ENCODE results near the gene FRAT2. TPM values are rescaled to one million over a fixed set of nuclear protein-coding genes. Genes with fewer than 3 reads are reported as not detected.

The FRAT2 gene
- total RNA-seq, 4 donors from 2014 or later: 19.0 to 31.7 (median 24.0) TPM

- Histone ChIP-seq H3K27ac (no peak overlapping the region), H3K4me3 (peak overlapping the region in 1 of 4 donors; percentile 77), H3K9me3 (no peaks in the 10 kb centered on the region), H3K27me3 (no peaks in the 10 kb centered on the region), H3K36me3 (no peaks in the 10 kb centered on the region), H3K4me1 (peaks cover 0 to 28% (median 12%) of the 10 kb centered on the region in 4 donors)
- TF ChIP-seq POLR2A (IDR thresholded peaks at IDR 0.05) (no peak), CTCF (IDR thresholded peaks at IDR 0.05) (no peak)
- DNase-seq: no peak
Observed at GRCh38 chr10:97321804-97322190, 12.7 kb downstream of the FRAT2 start.

- peak overlapping the region; percentile 77 to 88 (median 83) for H3K4me3 ChIP-seq
- peaks cover 0 to 28% (median 12%) of the 10 kb centered on the region in 4 donors for H3K4me1 ChIP-seq
Observed at GRCh38 chr10:97321032-97321803, 13.3 kb downstream of the FRAT2 start.

GRCh38 chr10:97320480-97321031, 14.0 kb downstream of the FRAT2 start:
- TF ChIP-seq POLR2A (IDR thresholded peaks at IDR 0.05): no peak
- no peak for TF ChIP-seq CTCF (IDR thresholded peaks at IDR 0.05)
- Histone ChIP-seq H3K4me1 (peaks cover 0 to 28% (median 12%) of the 10 kb centered on the region in 4 donors), H3K9me3 (no peaks in the 10 kb centered on the region), H3K36me3 (no peaks in the 10 kb centered on the region), H3K4me3 (peak overlapping the region; percentile 77 to 88 (median 83)), H3K27me3 (no peaks in the 10 kb centered on the region), H3K27ac (peak overlapping the region; percentile 96 to 98 (median 97))
- peak; percentile 39 to 59 (median 56) for DNase-seq

More at GRCh38 chr10:97321032-97321803, 13.3 kb downstream of the FRAT2 start:
- H3K27ac ChIP-seq: peak overlapping the region; percentile 96 to 98 (median 97)
- no peaks in the 10 kb centered on the region for H3K27me3 ChIP-seq
- H3K9me3 ChIP-seq: no peaks in the 10 kb centered on the region
- peak; percentile 26 to 62 (median 59) for DNase-seq
- TF ChIP-seq POLR2A (IDR thresholded peaks at IDR 0.05): no peak
- no peaks in the 10 kb centered on the region for H3K36me3 ChIP-seq

GRCh38 chr10:97319671-97320479, 14.7 kb downstream of the FRAT2 start:
- Histone ChIP-seq H3K4me3 (peak overlapping the region; percentile 77 to 88 (median 83)), H3K27ac (peak overlapping the region; percentile 96 to 98 (median 97)), H3K4me1 (peaks cover 0 to 28% (median 12%) of the 10 kb centered on the region in 4 donors), H3K9me3 (no peaks in the 10 kb centered on the region), H3K36me3 (no peaks in the 10 kb centered on the region), H3K27me3 (no peaks in the 10 kb centered on the region)
- peak; percentile 77 to 88 (median 78) for DNase-seq
- TF ChIP-seq POLR2A (IDR thresholded peaks at IDR 0.05) (peak in 1 of 2 donors; percentile 18), CTCF (IDR thresholded peaks at IDR 0.05) (peak in 1 of 6 experiments; percentile 19)

GRCh38 chr10:97318772-97319651, 15.5 kb downstream of the FRAT2 start, which contains the start of gene FRAT1:
TSS of gene FRAT1 (plus strand) at chr10:97319271. CDS start at chr10:97319454, 183 bp downstream.
- peak within 1 kb of the TSS; percentile 96 to 98 (median 97) for H3K27ac ChIP-seq
- H3K9me3 ChIP-seq: no peaks in the 10 kb centered on the region
- H3K4me3 ChIP-seq: peak within 1 kb of the TSS; percentile 77 to 88 (median 83)
- TF ChIP-seq POLR2A (IDR thresholded peaks at IDR 0.05) (peak; percentile 86 to 93), CTCF (IDR thresholded peaks at IDR 0.05) (peak in 1 of 6 experiments; percentile 4)
- H3K4me1 ChIP-seq: peaks cover 0 to 28% (median 12%) of the 10 kb centered on the region in 4 donors
- peak; percentile 94 to 96 (median 94) for DNase-seq
- no peaks in the 10 kb centered on the region for H3K27me3 ChIP-seq
- H3K36me3 ChIP-seq: no peaks in the 10 kb centered on the region
